ENCODE data around the gene SLC30A2.

DNA sequence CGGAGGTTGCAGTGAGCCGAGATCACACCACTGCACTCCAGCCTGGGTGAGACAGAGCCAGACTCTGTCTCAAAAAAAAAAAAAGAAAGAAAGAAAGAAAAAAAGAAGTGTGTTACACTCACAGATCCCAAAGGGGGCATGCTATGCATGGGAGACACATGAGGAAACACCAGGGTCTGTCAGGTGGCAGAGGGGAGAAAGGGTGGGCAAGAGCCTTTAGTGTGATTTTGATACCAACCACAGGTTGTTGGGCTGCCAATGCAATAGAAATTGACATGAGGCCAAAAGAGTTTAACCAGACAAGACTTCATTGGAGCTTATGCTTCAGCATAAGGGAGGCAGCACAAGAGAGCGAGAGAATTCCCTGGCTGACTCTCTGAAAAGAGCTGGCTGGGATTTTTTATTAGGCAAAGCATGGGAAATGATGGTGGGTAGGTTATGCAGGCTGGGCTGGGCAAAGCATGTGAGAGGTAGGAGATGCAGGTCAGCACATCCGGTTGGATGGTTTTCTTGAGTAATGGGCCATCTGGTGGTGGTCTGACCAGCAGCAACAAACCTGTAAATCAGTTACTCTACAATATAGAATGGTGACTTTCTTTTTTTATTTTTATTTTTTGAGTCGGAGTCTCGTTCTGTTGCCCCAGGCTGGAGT, 36.0 kb downstream of the SLC30A2 start:
- TF ChIP-seq CTCF (conservative IDR thresholded peaks at IDR 0.05; ENCODE audit: low read depth in 2 of 2) (peak; percentile 53 to 69), POLR2AphosphoS5 (IDR thresholded peaks at IDR 0.05; ENCODE audit: low read depth) (no peak), EZH2 (IDR thresholded peaks at IDR 0.05; ENCODE audit: low read depth, unreplicated experiment) (no peak), CREB1 (CRISPR knock-in tag; IDR thresholded peaks at IDR 0.05; ENCODE audit: low read depth) (0 out of 2 replicates have a peak, but pooled peaks have one; percentile 14), ZNF114 (CRISPR knock-in tag; IDR thresholded peaks at IDR 0.05) (no peak)
- TF ChIP-seq, protein P1, sequence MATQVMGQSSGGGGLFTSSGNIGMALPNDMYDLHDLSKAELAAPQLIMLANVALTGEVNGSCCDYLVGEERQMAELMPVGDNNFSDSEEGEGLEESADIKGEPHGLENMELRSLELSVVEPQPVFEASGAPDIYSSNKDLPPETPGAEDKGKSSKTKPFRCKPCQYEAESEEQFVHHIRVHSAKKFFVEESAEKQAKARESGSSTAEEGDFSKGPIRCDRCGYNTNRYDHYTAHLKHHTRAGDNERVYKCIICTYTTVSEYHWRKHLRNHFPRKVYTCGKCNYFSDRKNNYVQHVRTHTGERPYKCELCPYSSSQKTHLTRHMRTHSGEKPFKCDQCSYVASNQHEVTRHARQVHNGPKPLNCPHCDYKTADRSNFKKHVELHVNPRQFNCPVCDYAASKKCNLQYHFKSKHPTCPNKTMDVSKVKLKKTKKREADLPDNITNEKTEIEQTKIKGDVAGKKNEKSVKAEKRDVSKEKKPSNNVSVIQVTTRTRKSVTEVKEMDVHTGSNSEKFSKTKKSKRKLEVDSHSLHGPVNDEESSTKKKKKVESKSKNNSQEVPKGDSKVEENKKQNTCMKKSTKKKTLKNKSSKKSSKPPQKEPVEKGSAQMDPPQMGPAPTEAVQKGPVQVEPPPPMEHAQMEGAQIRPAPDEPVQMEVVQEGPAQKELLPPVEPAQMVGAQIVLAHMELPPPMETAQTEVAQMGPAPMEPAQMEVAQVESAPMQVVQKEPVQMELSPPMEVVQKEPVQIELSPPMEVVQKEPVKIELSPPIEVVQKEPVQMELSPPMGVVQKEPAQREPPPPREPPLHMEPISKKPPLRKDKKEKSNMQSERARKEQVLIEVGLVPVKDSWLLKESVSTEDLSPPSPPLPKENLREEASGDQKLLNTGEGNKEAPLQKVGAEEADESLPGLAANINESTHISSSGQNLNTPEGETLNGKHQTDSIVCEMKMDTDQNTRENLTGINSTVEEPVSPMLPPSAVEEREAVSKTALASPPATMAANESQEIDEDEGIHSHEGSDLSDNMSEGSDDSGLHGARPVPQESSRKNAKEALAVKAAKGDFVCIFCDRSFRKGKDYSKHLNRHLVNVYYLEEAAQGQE (IDR thresholded peaks at IDR 0.05; ENCODE audit: unreplicated experiment) = no peak
